Gastrocnemius medialis (tissue), 4 donors: ENCODE measurements around the gene ADRA2B.

Source experiments
- POLR2A ChIP-seq, 2 donors: fragments of 450-650 bp; IDR thresholded peaks; one replicate each; pipeline ENCODE4 v1.6.1; 2017; ENCODE audit warnings: antibody characterized with exemption in 2 of 2, mild to moderate bottlenecking in 2 of 2, moderate library complexity in 2 of 2
- TF ChIP-seq, protein P1 (sequence below), 5 experiments: fragments of 450-650 bp in 3 of 5; fragments of 200-600 bp in 2 of 5; sonication (generic) in 2 of 5; IDR thresholded peaks in 4 of 5; conservative IDR thresholded peaks in 1 of 5; 1 replicate in 4 of 5; 2 replicates in 1 of 5; pipeline ENCODE4 v1.5.1; 2016 to 2019; ENCODE audit warnings: antibody characterized with exemption in 5 of 5, mild to moderate bottlenecking in 3 of 5, moderate library complexity in 3 of 5

DNA sequence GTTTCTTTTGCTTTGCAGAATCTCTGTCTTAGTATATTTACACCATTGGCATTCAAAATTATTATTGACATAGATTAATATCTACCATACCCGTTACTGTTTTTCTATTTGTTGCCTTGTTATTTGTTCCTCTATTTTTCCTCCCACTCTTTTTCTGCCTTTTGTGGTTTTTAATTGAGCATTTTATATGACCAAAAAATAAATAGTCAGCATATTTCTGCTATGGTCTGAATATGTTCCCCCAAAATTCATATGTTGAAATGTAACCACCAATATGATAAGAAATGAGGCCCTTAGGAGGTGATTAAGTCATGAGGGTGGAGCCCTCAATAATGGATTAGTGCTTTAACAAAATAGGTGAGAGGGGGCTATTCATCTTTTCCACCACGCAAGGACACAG, 35.3 kb downstream of the ADRA2B start:
- TF ChIP-seq, protein P1, sequence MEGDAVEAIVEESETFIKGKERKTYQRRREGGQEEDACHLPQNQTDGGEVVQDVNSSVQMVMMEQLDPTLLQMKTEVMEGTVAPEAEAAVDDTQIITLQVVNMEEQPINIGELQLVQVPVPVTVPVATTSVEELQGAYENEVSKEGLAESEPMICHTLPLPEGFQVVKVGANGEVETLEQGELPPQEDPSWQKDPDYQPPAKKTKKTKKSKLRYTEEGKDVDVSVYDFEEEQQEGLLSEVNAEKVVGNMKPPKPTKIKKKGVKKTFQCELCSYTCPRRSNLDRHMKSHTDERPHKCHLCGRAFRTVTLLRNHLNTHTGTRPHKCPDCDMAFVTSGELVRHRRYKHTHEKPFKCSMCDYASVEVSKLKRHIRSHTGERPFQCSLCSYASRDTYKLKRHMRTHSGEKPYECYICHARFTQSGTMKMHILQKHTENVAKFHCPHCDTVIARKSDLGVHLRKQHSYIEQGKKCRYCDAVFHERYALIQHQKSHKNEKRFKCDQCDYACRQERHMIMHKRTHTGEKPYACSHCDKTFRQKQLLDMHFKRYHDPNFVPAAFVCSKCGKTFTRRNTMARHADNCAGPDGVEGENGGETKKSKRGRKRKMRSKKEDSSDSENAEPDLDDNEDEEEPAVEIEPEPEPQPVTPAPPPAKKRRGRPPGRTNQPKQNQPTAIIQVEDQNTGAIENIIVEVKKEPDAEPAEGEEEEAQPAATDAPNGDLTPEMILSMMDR (IDR thresholded peaks at IDR 0.05 in 4 of 5, conservative IDR thresholded peaks at IDR 0.05 in 1 of 5), result no peak
- no peak for TF ChIP-seq POLR2A (IDR thresholded peaks at IDR 0.05)
